GM23338 (cell line): ENCODE measurements around the gene VPS39.

ENCODE experiments used
- CREB1 ChIP-seq: fragments of 250-450 bp; sonication (Bioruptor Pico); IDR thresholded peaks from 2 replicates; pipeline ENCODE4 v1.5.0; 2020; ENCODE audit warnings: low read depth, mild to moderate bottlenecking, moderate library complexity
- CTCF ChIP-seq, 2 experiments: fragments of 200-600 bp in 1 of 2; sonication (generic) in 1 of 2; conservative IDR thresholded peaks; 2 replicates each; pipeline versions ENCODE4 v1.5.1 to v1.6.1; 2016 to 2017; ENCODE audit warnings: antibody characterized with exemption in 2 of 2, low read depth in 2 of 2, mild to moderate bottlenecking in 2 of 2, moderate library complexity in 1 of 2
- EZH2 ChIP-seq: fragments of 200-600 bp; sonication (generic); IDR thresholded peaks from one replicate; pipeline ENCODE4 v1.8.0; 2017; ENCODE audit warnings: antibody characterized with exemption, mild to moderate bottlenecking, low read depth; ENCODE audit not compliant: unreplicated experiment
- POLR2AphosphoS5 ChIP-seq: IDR thresholded peaks from 2 replicates; pipeline ENCODE4 v1.6.1; 2016; ENCODE audit warnings: antibody characterized with exemption, low read depth
- TF ChIP-seq, protein P1 (sequence below): IDR thresholded peaks from one replicate; pipeline ENCODE4 v1.6.1; 2018; ENCODE audit warnings: antibody characterized with exemption; ENCODE audit not compliant: unreplicated experiment

- TF ChIP-seq CTCF (conservative IDR thresholded peaks at IDR 0.05; ENCODE audit: low read depth in 2 of 2) = no peak
- TF ChIP-seq EZH2 = no peak
- no peak for TF ChIP-seq POLR2AphosphoS5
- TF ChIP-seq CREB1 (CRISPR knock-in tag) = no peak
- TF ChIP-seq, protein P1, sequence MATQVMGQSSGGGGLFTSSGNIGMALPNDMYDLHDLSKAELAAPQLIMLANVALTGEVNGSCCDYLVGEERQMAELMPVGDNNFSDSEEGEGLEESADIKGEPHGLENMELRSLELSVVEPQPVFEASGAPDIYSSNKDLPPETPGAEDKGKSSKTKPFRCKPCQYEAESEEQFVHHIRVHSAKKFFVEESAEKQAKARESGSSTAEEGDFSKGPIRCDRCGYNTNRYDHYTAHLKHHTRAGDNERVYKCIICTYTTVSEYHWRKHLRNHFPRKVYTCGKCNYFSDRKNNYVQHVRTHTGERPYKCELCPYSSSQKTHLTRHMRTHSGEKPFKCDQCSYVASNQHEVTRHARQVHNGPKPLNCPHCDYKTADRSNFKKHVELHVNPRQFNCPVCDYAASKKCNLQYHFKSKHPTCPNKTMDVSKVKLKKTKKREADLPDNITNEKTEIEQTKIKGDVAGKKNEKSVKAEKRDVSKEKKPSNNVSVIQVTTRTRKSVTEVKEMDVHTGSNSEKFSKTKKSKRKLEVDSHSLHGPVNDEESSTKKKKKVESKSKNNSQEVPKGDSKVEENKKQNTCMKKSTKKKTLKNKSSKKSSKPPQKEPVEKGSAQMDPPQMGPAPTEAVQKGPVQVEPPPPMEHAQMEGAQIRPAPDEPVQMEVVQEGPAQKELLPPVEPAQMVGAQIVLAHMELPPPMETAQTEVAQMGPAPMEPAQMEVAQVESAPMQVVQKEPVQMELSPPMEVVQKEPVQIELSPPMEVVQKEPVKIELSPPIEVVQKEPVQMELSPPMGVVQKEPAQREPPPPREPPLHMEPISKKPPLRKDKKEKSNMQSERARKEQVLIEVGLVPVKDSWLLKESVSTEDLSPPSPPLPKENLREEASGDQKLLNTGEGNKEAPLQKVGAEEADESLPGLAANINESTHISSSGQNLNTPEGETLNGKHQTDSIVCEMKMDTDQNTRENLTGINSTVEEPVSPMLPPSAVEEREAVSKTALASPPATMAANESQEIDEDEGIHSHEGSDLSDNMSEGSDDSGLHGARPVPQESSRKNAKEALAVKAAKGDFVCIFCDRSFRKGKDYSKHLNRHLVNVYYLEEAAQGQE = no peak
These were observed 78.7 kb downstream of the VPS39 start for GRCh38 chr15:42129364-42129763.
